ENCODE measurements around the gene CD14.

DNA sequence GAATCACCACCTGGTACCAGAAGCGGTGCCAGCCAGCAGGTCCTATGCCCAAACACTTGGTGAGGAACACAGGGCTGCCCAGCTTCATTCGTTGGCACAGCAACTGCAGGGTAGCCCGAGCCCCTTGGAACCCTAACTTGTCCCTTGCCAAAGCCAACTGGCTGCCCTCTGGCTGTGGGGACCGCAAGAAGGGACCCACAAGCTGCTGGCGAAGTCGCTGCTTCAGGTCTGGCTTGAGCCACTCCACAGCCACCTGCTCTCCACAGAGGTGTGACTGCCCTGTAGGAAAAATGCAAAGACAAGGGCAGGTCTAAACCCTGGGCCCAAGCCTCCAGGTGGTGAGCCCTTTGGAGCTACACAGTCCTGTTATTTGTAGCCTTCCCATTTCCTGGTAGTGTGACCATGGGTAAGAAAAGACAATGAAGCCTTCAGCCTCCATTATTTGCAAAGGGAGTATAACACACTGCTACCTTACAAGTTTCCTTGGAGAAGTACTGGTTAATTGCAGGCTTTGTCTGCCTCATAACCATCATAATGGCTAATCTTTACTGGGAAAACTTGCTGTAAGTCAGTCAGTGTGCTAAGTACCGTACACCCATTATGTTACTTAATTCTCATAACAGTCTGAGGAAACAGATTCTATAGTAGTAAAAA lies 38.6 kb upstream of the CD14 start:
- TF ChIP-seq, protein P1, sequence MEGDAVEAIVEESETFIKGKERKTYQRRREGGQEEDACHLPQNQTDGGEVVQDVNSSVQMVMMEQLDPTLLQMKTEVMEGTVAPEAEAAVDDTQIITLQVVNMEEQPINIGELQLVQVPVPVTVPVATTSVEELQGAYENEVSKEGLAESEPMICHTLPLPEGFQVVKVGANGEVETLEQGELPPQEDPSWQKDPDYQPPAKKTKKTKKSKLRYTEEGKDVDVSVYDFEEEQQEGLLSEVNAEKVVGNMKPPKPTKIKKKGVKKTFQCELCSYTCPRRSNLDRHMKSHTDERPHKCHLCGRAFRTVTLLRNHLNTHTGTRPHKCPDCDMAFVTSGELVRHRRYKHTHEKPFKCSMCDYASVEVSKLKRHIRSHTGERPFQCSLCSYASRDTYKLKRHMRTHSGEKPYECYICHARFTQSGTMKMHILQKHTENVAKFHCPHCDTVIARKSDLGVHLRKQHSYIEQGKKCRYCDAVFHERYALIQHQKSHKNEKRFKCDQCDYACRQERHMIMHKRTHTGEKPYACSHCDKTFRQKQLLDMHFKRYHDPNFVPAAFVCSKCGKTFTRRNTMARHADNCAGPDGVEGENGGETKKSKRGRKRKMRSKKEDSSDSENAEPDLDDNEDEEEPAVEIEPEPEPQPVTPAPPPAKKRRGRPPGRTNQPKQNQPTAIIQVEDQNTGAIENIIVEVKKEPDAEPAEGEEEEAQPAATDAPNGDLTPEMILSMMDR (IDR thresholded peaks at IDR 0.05): no peak
- no peak for TF ChIP-seq POLR2A (IDR thresholded peaks at IDR 0.05)

Measured in esophagus squamous epithelium (tissue), 4 donors.